ACHN (cell line): ENCODE results near the gene SPRR5.
A peak's percentile ranks its signal among the peaks of the same experiment; 100 is the strongest.

Source experiments
- DNase-seq: peaks from one replicate; pipeline ENCODE4 v3.0.0-alpha.2; 2015
- in situ Hi-C: cut with HindIII; loops from 2 replicates; pipeline ENCODE4 v1.10.0; 2017; ENCODE audit warnings: low sequenced_read_pairs, low pct_ligation_motif_present, low pct_unique_long_range_greater_than_20kb

SPRR5 gene

GRCh38 chr1:152946651-152947256, at the start of gene SPRR5:
SPRR5 (plus strand) TSS chr1:152947206; CDS start chr1:152948555, 1,349 bp downstream.
- no peak for DNase-seq
- in situ Hi-C loops: no loop called here

- DNase-seq: no peak
- in situ Hi-C loops: no loop called here
Measured at GRCh38 chr1:152899027-152899426, 48.0 kb upstream of the SPRR5 start.

- in situ Hi-C loops: no loop called here
- DNase-seq: no peak
Measured at GRCh38 chr1:152899883-152900282, 47.1 kb upstream of the SPRR5 start.

- in situ Hi-C loops: no loop called here
- no peak for DNase-seq
Measured at GRCh38 chr1:152901631-152902030, 45.4 kb upstream of the SPRR5 start.

GRCh38 chr1:152902636-152903035, 44.4 kb upstream of the SPRR5 start:
- in situ Hi-C loops: no loop called here

GRCh38 chr1:152904688-152905440, 42.1 kb upstream of the SPRR5 start:
- no peak for DNase-seq
- in situ Hi-C loops: no loop called here

More at GRCh38 chr1:152902636-152903035, 44.4 kb upstream of the SPRR5 start:
- DNase-seq: no peak

GRCh38 chr1:152906023-152906565, 40.9 kb upstream of the SPRR5 start:
- DNase-seq: no peak

GRCh38 chr1:152907686-152908601, 39.1 kb upstream of the SPRR5 start, which contains the start of gene IVL:
IVL (plus strand) TSS chr1:152908546; CDS start chr1:152909798, 1,252 bp downstream.
- no peak for DNase-seq
- in situ Hi-C loops: no loop called here

More at GRCh38 chr1:152906023-152906565, 40.9 kb upstream of the SPRR5 start:
- in situ Hi-C loops: no loop called here

GRCh38 chr1:152909206-152909605, 37.8 kb upstream of the SPRR5 start:
- in situ Hi-C loops: no loop called here
- DNase-seq: no peak

- DNase-seq: no peak
- in situ Hi-C loops: no loop called here
Measured at GRCh38 chr1:152912471-152912870, 34.5 kb upstream of the SPRR5 start.

- in situ Hi-C loops: no loop called here
Measured at GRCh38 chr1:152912900-152913299, 34.1 kb upstream of the SPRR5 start.

GRCh38 chr1:152917794-152918193, 29.2 kb upstream of the SPRR5 start:
- in situ Hi-C loops: no loop called here
- peak; percentile 14 for DNase-seq

More at GRCh38 chr1:152912900-152913299, 34.1 kb upstream of the SPRR5 start:
- no peak for DNase-seq

GRCh38 chr1:152919071-152919470, 27.9 kb upstream of the SPRR5 start:
- DNase-seq: no peak

GRCh38 chr1:152924191-152924590, 22.8 kb upstream of the SPRR5 start:
- no peak for DNase-seq
- in situ Hi-C loops: no loop called here

More at GRCh38 chr1:152919071-152919470, 27.9 kb upstream of the SPRR5 start:
- in situ Hi-C loops: no loop called here

- peak; percentile 30 for DNase-seq
- in situ Hi-C loops: no loop called here
Measured at GRCh38 chr1:152926091-152926490, 20.9 kb upstream of the SPRR5 start.

- no peak for DNase-seq
- in situ Hi-C loops: no loop called here
Measured at GRCh38 chr1:152928671-152929070, 18.3 kb upstream of the SPRR5 start.

GRCh38 chr1:152932170-152932811, 14.7 kb upstream of the SPRR5 start:
- DNase-seq: no peak
- in situ Hi-C loops: no loop called here

- no peak for DNase-seq
- in situ Hi-C loops: no loop called here
Measured at GRCh38 chr1:152933196-152933595, 13.8 kb upstream of the SPRR5 start.
